HG03432 (cell line): Measurements from ENCODE around the gene ZBTB25.

ENCODE experiments used
- ATAC-seq: cut with Tn5 transposase; IDR thresholded peaks from one replicate; pipeline ENCODE4 v1.9.1; 2021; ENCODE audit warnings: mild to moderate bottlenecking, moderate library complexity; ENCODE audit not compliant: unreplicated experiment

Gene ZBTB25

GRCh38 chr14:64407329-64407728 lies 96.3 kb downstream of the ZBTB25 start:
- ATAC-seq = peak; percentile 65

GRCh38 chr14:64405295-64405694 lies 98.3 kb downstream of the ZBTB25 start:
- no peak for ATAC-seq

GRCh38 chr14:64401949-64402348 lies 101.7 kb downstream of the ZBTB25 start:
- ATAC-seq = no peak

- ATAC-seq = no peak
Observed at GRCh38 chr14:64400829-64401459, 102.7 kb downstream of the ZBTB25 start.
